Thoracic aorta endothelial cell (primary cell): Measurements from ENCODE around the gene LRRC28. TPM values are rescaled to one million over a fixed set of nuclear protein-coding genes. Genes with fewer than 3 reads are reported as not detected.

Source experiments
- total RNA-seq: library from RNA; depleted of rRNA; stranded (reverse); fragments of >200 nt; gene quantifications from 2 replicates; pipeline ENCODE4 v1.2.3, GENCODE V29; 2012

Gene LRRC28
- 18.8 and 28.8 TPM in 2 replicates for total RNA-seq

DNA sequence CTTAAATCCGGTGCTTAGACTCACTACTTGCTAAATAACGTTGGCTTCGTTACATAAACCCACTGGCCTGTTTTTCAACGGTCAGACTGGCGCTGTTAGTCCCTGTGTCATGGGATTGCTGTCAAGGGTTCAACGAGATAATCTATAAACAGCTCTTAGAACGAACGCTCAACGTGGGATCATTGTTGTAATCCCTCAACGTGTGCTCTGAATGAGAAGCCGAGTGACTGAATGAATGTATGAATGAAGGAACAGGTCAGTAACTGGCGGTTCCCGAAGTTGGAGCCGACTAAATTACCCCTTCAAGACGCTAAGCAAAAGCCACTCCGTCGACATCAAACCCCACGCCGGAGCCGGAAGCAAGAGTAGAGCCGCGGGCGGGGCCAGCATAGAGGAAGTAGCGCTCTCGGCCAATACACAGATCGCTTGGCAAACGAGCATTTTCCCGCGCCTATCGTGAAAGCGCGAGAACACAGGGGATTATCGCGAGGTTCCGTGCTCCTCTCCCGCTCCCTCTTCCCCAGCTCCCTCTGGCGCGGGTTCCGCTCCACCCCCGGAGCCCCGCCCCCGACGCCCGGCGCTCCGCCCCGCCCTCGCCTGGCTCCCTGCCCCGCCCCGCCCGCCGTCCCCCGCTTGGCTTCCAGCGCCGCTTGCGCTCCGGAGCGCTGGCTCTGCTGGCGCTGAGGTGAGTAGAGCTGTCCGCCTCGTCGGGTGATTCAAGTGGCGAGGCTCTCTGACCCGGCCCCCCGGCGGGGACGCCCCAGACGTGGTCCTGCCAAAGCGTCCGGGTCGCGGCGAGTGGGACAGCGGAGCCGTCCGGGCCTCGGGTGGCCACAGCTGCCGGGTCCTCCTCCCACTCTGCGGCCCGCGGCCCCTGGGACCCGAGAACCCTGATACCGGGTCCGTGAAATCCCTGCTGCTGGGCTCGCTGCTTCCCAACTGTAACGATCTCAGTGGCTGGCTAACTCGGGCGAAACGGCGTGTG is at the start of gene LRRC28:
Gene LRRC28, plus strand, starts transcription at position 625 of the 985 bp plus-strand sequence. CDS start 4,477 bp downstream, outside the sequence.

DNA sequence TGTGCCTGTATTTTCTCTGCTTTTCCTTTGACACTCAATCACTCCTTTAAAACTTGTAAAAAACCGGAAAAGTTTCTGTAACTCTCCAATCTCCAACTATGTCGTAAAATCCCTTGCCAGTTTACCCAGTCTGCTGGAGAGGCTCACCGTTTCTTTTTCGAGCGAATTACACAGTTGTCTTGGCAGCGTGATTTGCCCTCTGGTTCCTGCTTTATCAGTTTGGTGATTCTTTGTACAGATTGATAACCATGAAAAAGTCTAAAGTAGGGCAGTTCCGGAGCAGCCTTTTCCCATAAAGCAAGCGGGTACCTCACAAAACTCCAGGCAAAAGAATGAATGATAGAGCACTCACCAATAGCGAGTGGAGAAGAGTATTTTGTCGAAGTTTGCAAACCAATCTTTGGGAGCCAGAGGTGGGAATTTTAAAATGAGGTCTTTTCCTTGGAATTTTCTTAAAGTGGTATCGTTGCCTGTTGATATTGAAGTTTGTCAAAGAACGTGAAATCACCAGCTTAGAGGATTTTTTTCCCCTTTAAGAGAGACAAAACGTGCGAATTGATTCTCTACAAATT is 1.9 kb upstream of the LRRC28 start, which contains the start of gene TTC23:
Gene TTC23, minus strand, starts transcription at position 312 of the 572 bp plus-strand sequence. CDS start 20,869 bp downstream, outside the sequence.

Other genes starting within 250 kb of the LRRC28 start
- not detected in 2 replicates for gene PGPEP1L, start 243.7 kb upstream of the LRRC28 start, total RNA-seq
- gene SYNM, start 146.4 kb upstream of the LRRC28 start, total RNA-seq = 5.7 and 7.9 TPM in 2 replicates
- 23.8 and 32.4 TPM in 2 replicates for gene TTC23, start 1.9 kb upstream of the LRRC28 start, total RNA-seq